H1 (cell line): Measurements from ENCODE around the gene DYRK2. TPM values are rescaled to one million over a fixed set of nuclear protein-coding genes. Genes with fewer than 3 reads are reported as not detected.

Source experiments
- CTCF ChIA-PET: fragments of 300-600 bp; sonication (Branson Sonifier 250); formaldehyde crosslinking; loops from one replicate; lab custom pipeline; 2021; ENCODE audit not compliant: partially characterized antibody; lab: Charles Lee
- POLR2A ChIA-PET: fragments of 300-600 bp; sonication (Branson Sonifier 250); formaldehyde crosslinking; loops from one replicate; lab custom pipeline; 2021; ENCODE audit warnings: inconsistent platforms; ENCODE audit not compliant: partially characterized antibody; lab: Charles Lee
- DNase-seq, 2 experiments: peaks; one replicate each; pipeline versions ENCODE4 v3.0.0 to v3.0.0-alpha.2; 2010 to 2022; ENCODE audit warnings: low spot score in 2 of 2, low read depth in 1 of 2, mixed read lengths in 1 of 2
- FAIRE-seq: peaks from 2 replicates; lab custom pipeline; 2011; peaks lifted over from hg19 to GRCh38; lab: Jason Lieb, UNC
- H2AFZ ChIP-seq: 2 replicates; pipeline ENCODE4 v1.8.1; 2012; ENCODE audit warnings: low read length, inconsistent platforms
- H2AK5ac ChIP-seq: 2 replicates; pipeline ENCODE4 v1.6.1; 2013; ENCODE audit warnings: low read depth, low read length
- H2BK120ac ChIP-seq: replicated peaks from 2 replicates; pipeline ENCODE3; 2013; ENCODE audit warnings: low read depth, low read length, inconsistent platforms
- H2BK12ac ChIP-seq: 2 replicates; pipeline ENCODE4 v1.6.1; 2013; ENCODE audit warnings: low read depth, low read length
- H2BK15ac ChIP-seq: 2 replicates; pipeline ENCODE4 v1.6.1; 2013; ENCODE audit warnings: low read length
- H2BK20ac ChIP-seq: 2 replicates; pipeline ENCODE4 v1.6.1; 2013; ENCODE audit warnings: low read length
- H2BK5ac ChIP-seq: 2 replicates; pipeline ENCODE4 v1.6.1; 2013; ENCODE audit warnings: low read depth, low read length
- H3K14ac ChIP-seq: 2 replicates; pipeline ENCODE4 v1.6.1; 2013; ENCODE audit warnings: inconsistent platforms; ENCODE audit not compliant: insufficient read length
- H3K18ac ChIP-seq: 2 replicates; pipeline ENCODE4 v1.6.1; 2013; ENCODE audit warnings: low read length; ENCODE audit errors: extremely low read depth
- H3K23ac ChIP-seq: 2 replicates; pipeline ENCODE4 v1.6.1; 2013; ENCODE audit warnings: inconsistent platforms; ENCODE audit not compliant: insufficient read length
- H3K23me2 ChIP-seq: 2 replicates; pipeline ENCODE4 v1.6.1; 2013; ENCODE audit warnings: low read depth, low read length
- H3K27ac ChIP-seq: 2 replicates; pipeline ENCODE4 v1.6.1; 2011; ENCODE audit warnings: low read depth, low read length, inconsistent platforms
- H3K27me3 ChIP-seq, 4 experiments: replicated peaks in 1 of 4; 1 replicate in 1 of 4; 2 replicates in 3 of 4; pipeline versions ENCODE4 v1.6.1 to v1.8.1; 2011 to 2013; ENCODE audit warnings: low read length in 3 of 4, mild to moderate bottlenecking in 3 of 4, inconsistent platforms in 2 of 4, mixed read lengths in 2 of 4, moderate library complexity in 1 of 4; ENCODE audit not compliant: control insufficient read depth in 3 of 4, insufficient read depth in 3 of 4; ENCODE audit errors: extremely low read depth in 1 of 4
- H3K36me3 ChIP-seq, 4 experiments: 2 replicates each; pipeline versions ENCODE4 v1.6.1 to v1.8.1; 2011 to 2013; ENCODE audit warnings: mild to moderate bottlenecking in 4 of 4, low read length in 3 of 4, moderate library complexity in 2 of 4, control low read depth in 1 of 4, inconsistent platforms in 1 of 4; ENCODE audit not compliant: insufficient read depth in 4 of 4, control insufficient read depth in 2 of 4
- H3K4ac ChIP-seq: replicated peaks from 2 replicates; pipeline ENCODE3; 2013; ENCODE audit warnings: low read length, low read depth, mixed read lengths, inconsistent platforms; ENCODE audit not compliant: insufficient read length
- H3K4me1 ChIP-seq, 4 experiments: replicated peaks in 1 of 4; 1 replicate in 1 of 4; 2 replicates in 3 of 4; pipeline versions ENCODE4 v1.6.1 to v1.8.1; 2011 to 2013; ENCODE audit warnings: low read length in 3 of 4, inconsistent platforms in 2 of 4, mixed read lengths in 1 of 4; ENCODE audit not compliant: insufficient read depth in 4 of 4, control insufficient read depth in 3 of 4
- H3K4me2 ChIP-seq, 2 experiments: 2 replicates each; pipeline versions ENCODE4 v1.6.1 to v1.8.1; 2011 to 2013; ENCODE audit warnings: low read depth in 2 of 2, low read length in 2 of 2, control low read depth in 1 of 2, inconsistent platforms in 1 of 2, mild to moderate bottlenecking in 1 of 2; ENCODE audit not compliant: insufficient read depth in 1 of 2
- H3K4me3 ChIP-seq, 4 experiments: fragments of 200-600, 300-600 bp in 1 of 4; sonication (generic), shearing (Covaris generic), sonication (Bioruptor Twin) in 1 of 4; 2 replicates each; pipeline versions ENCODE4 v1.5.1 to v1.8.1; 2011 to 2016; ENCODE audit warnings: low read length in 4 of 4, low read depth in 3 of 4, control low read depth in 2 of 4, inconsistent platforms in 2 of 4, mild to moderate bottlenecking in 2 of 4, mixed read lengths in 1 of 4, moderate library complexity in 1 of 4; ENCODE audit not compliant: insufficient read depth in 2 of 4; ENCODE audit errors: extremely low read depth in 1 of 4
- H3K56ac ChIP-seq: replicated peaks from 2 replicates; pipeline ENCODE3; 2013; ENCODE audit warnings: low read depth, mild to moderate bottlenecking, mixed read lengths, low read length, inconsistent platforms; ENCODE audit not compliant: insufficient read length
- H3K79me1 ChIP-seq: 2 replicates; pipeline ENCODE4 v1.6.1; 2013; ENCODE audit warnings: low read depth, low read length, control low read depth
- H3K79me2 ChIP-seq, 2 experiments: 2 replicates each; pipeline versions ENCODE4 v1.6.1 to v1.8.1; 2012 to 2013; ENCODE audit warnings: low read length in 2 of 2, mild to moderate bottlenecking in 2 of 2, inconsistent platforms in 1 of 2; ENCODE audit not compliant: insufficient read depth in 2 of 2, control insufficient read depth in 1 of 2
- H3K9ac ChIP-seq, 4 experiments: replicated peaks in 1 of 4; 1 replicate in 1 of 4; 2 replicates in 3 of 4; pipeline versions ENCODE4 v1.6.1 to v1.8.1; 2011 to 2013; ENCODE audit warnings: low read depth in 3 of 4, low read length in 3 of 4, control low read depth in 2 of 4, mild to moderate bottlenecking in 2 of 4, moderate library complexity in 2 of 4, inconsistent platforms in 1 of 4; ENCODE audit errors: extremely low read depth in 1 of 4
- H3K9me3 ChIP-seq, 2 experiments: 2 replicates each; pipeline versions ENCODE4 v1.6.1 to v1.8.1; 2012 to 2013; ENCODE audit warnings: mild to moderate bottlenecking in 2 of 2, moderate library complexity in 2 of 2, control low read depth in 1 of 2, inconsistent platforms in 1 of 2, low read depth in 1 of 2, low read length in 1 of 2, mixed read lengths in 1 of 2; ENCODE audit not compliant: insufficient read depth in 2 of 2
- H4K20me1 ChIP-seq, 2 experiments: replicated peaks in 1 of 2; 2 replicates each; pipeline versions ENCODE3 to v1.8.1; 2011 to 2013; ENCODE audit warnings: inconsistent platforms in 2 of 2, low read length in 2 of 2, mild to moderate bottlenecking in 1 of 2; ENCODE audit not compliant: insufficient read depth in 2 of 2, control insufficient read depth in 1 of 2
- H4K5ac ChIP-seq: 2 replicates; pipeline ENCODE4 v1.6.1; 2013; ENCODE audit warnings: low read length, low read depth, mixed read lengths, inconsistent platforms; ENCODE audit not compliant: insufficient read length
- H4K8ac ChIP-seq: 2 replicates; pipeline ENCODE4 v1.8.0; 2013; ENCODE audit warnings: mild to moderate bottlenecking, moderate library complexity, low read length, inconsistent platforms; ENCODE audit not compliant: insufficient read depth; ENCODE audit errors: extremely low read depth
- H4K91ac ChIP-seq: replicated peaks from 2 replicates; pipeline ENCODE3; 2013; ENCODE audit warnings: low read length, mixed read lengths, inconsistent platforms; ENCODE audit not compliant: insufficient read length
- CBX8 ChIP-seq: fragments of 300-800, 300-1000 bp; sonication (generic); IDR thresholded peaks from 2 replicates; pipeline ENCODE4 v1.7.1; 2016; ENCODE audit warnings: low read depth, low read length, borderline replicate concordance
- E2F6 ChIP-seq: IDR thresholded peaks from 2 replicates; pipeline ENCODE4 v1.6.1; 2012; ENCODE audit warnings: inconsistent platforms
- EP300 ChIP-seq, 2 experiments: IDR thresholded peaks; 1 replicate in 1 of 2; 2 replicates in 1 of 2; pipeline ENCODE4 v1.6.1; 2011 to 2012; ENCODE audit warnings: low read depth in 2 of 2, low read length in 2 of 2, mild to moderate bottlenecking in 2 of 2, borderline replicate concordance in 1 of 2, inconsistent platforms in 1 of 2, moderate library complexity in 1 of 2
- GABPA ChIP-seq: IDR thresholded peaks from 2 replicates; pipeline ENCODE4 v1.6.1; 2011; ENCODE audit warnings: mild to moderate bottlenecking, low read length, moderate library complexity, borderline replicate concordance; ENCODE audit not compliant: insufficient read depth
- GTF2F1 ChIP-seq: IDR thresholded peaks from 2 replicates; pipeline ENCODE4 v1.6.1; 2012; ENCODE audit warnings: low read depth, low read length, improper control_type of control experiment, borderline replicate concordance
- JUN ChIP-seq: IDR thresholded peaks from 2 replicates; pipeline ENCODE4 v1.6.1; 2011; ENCODE audit warnings: low read depth, mild to moderate bottlenecking, improper control_type of control experiment, low read length
- KDM4A ChIP-seq: IDR thresholded peaks from one replicate; pipeline ENCODE4 v1.7.1; 2012; ENCODE audit warnings: low read depth, mild to moderate bottlenecking, moderate library complexity, low read length, inconsistent platforms; ENCODE audit not compliant: severe bottlenecking
- MAFK ChIP-seq: IDR thresholded peaks from 2 replicates; pipeline ENCODE4 v1.6.1; 2012; ENCODE audit warnings: low read depth, mild to moderate bottlenecking, improper control_type of control experiment, low read length
- POLR2AphosphoS5 ChIP-seq: IDR thresholded peaks from 2 replicates; pipeline ENCODE4 v1.6.1; 2011; ENCODE audit warnings: low read depth, low read length
- RFX5 ChIP-seq: IDR thresholded peaks from 2 replicates; pipeline ENCODE4 v1.6.1; 2011; ENCODE audit warnings: low read depth, low read length, improper control_type of control experiment, borderline replicate concordance
- SIRT6 ChIP-seq: IDR thresholded peaks from one replicate; pipeline ENCODE4 v1.7.1; 2012; ENCODE audit warnings: low read length, inconsistent platforms
- SP4 ChIP-seq: IDR thresholded peaks from 2 replicates; pipeline ENCODE4 v1.6.1; 2012; ENCODE audit warnings: low read length, inconsistent platforms
- TAF1 ChIP-seq: IDR thresholded peaks from 2 replicates; pipeline ENCODE4 v1.6.1; 2011; ENCODE audit warnings: mild to moderate bottlenecking, low read depth, low read length
- ZNF274 ChIP-seq: IDR thresholded peaks from 2 replicates; pipeline ENCODE4 v1.7.0; 2012; ENCODE audit warnings: low read length, borderline replicate concordance; ENCODE audit errors: extremely low read depth
- WGBS, 2 experiments: shearing (Covaris generic) in 1 of 2; methylation state at CpG; one replicate each; pipeline versions ENCODE4 v1.1.6 to v1.1.7; 2013 to 2015; ENCODE audit warnings: low lambda C conversion rate in 2 of 2, mixed read lengths in 2 of 2, inconsistent platforms in 1 of 2, low coverage in 1 of 2, missing lambda C conversion rate in 1 of 2; ENCODE audit not compliant: insufficient replicate concordance in 2 of 2, insufficient coverage in 1 of 2, insufficient read length in 1 of 2; ENCODE audit errors: extremely low coverage in 1 of 2, missing lambda C conversion rate in 1 of 2; 5-methylcytosine and 5-hydroxymethylcytosine counted together
- polyA plus RNA-seq, 7 experiments: library from polyadenylated mRNA; depleted of rRNA in 3 of 7; stranded (reverse) in 5 of 7; unstranded in 2 of 7; fragments of >200 nt in 5 of 7; fragments of 200-250 nt in 2 of 7; gene quantifications; 1 replicate in 5 of 7; 2 replicates in 1 of 7; 4 replicates in 1 of 7; pipeline versions ENCODE4 v1.2.1 to v1.2.3, GENCODE V29; 2011 to 2013; ENCODE audit warnings: missing spikeins in 2 of 7, mixed read lengths in 2 of 7
- total RNA-seq: library from RNA; stranded (reverse); fragmentation: NEBNext Ultra II Directional; extraction: Animal tissue kit (Norgen Biotek cat#: 25700); gene quantifications from 2 replicates; pipeline ENCODE4 v1.2.1, GENCODE V29; 2021

DYRK2 gene
- total and polyA plus RNA-seq, 2 of the 8 experiments (the other 6 are each of a cell fraction or from before 2014, with no cell fraction given) = 11.2 to 31.6 TPM

- Histone ChIP-seq H2BK5ac (no peak overlapping the region), H3K9ac (no peak overlapping the region), H4K8ac (no peak overlapping the region), H3K9me3 (peaks cover 15 to 18% of the 10 kb centered on the region in 2 experiments), H2BK120ac (no peak overlapping the region), H3K14ac (no peak overlapping the region), H3K4me1 (peaks cover 0 to 2% (median 0%) of the 10 kb centered on the region in 4 experiments; a peak in 1 of 7 replicates), H2AK5ac (no peak overlapping the region), H3K56ac (no peak overlapping the region), H4K5ac (no peak overlapping the region), H3K4ac (no peak overlapping the region), H3K4me2 (no peak overlapping the region), H3K27ac (no peak overlapping the region), H3K27me3 (no peaks in the 10 kb centered on the region), H3K23me2 (no peaks in the 10 kb centered on the region; the same call in 1 of the 2 replicates), H2BK15ac (no peak overlapping the region), H3K23ac (no peak overlapping the region), H3K36me3 (peaks cover 0 to 14% (median 0%) of the 10 kb centered on the region in 4 experiments; a peak in 2 of 8 replicates), H4K91ac (no peak overlapping the region), H2BK12ac (no peak overlapping the region), H4K20me1 (no peaks in the 10 kb centered on the region), H3K18ac (no peak overlapping the region), H3K4me3 (no peak overlapping the region), H2BK20ac (no peak overlapping the region), H3K79me1 (no peaks in the 10 kb centered on the region), H2AFZ (no peak overlapping the region), H3K79me2 (no peaks in the 10 kb centered on the region)
- WGBS, 2 experiments = 93% methylated on average over 3 of the region's 3 CpGs; no CpG with 5 or more reads in 1 of the 2 experiments
- no peak for DNase-seq
- FAIRE-seq = no peak
- ChIA-PET POLR2A (no interaction called here), CTCF (no interaction called here)
- no peak for TF ChIP-seq GTF2F1
- TF ChIP-seq MAFK = no peak
- no peak for TF ChIP-seq RFX5
- no peak for TF ChIP-seq KDM4A
- TF ChIP-seq GABPA = no peak
- TF ChIP-seq SIRT6 = no peak
- no peak for TF ChIP-seq POLR2AphosphoS5
- TF ChIP-seq CBX8 = no peak
- TF ChIP-seq TAF1 = no peak
- TF ChIP-seq SP4 = no peak
- TF ChIP-seq E2F6 = no peak
- TF ChIP-seq ZNF274 = no peak
- TF ChIP-seq EP300 (IDR thresholded peaks at IDR 0.05; ENCODE audit: borderline replicate concordance in 1 of 2, low read depth in 2 of 2, low read length in 2 of 2) = no peak
- no peak for TF ChIP-seq JUN
These were observed 25.9 kb downstream of the DYRK2 start for GRCh38 chr12:67674417-67674816.
